ENCODE data around the gene TBC1D1.

The TBC1D1 gene

DNA sequence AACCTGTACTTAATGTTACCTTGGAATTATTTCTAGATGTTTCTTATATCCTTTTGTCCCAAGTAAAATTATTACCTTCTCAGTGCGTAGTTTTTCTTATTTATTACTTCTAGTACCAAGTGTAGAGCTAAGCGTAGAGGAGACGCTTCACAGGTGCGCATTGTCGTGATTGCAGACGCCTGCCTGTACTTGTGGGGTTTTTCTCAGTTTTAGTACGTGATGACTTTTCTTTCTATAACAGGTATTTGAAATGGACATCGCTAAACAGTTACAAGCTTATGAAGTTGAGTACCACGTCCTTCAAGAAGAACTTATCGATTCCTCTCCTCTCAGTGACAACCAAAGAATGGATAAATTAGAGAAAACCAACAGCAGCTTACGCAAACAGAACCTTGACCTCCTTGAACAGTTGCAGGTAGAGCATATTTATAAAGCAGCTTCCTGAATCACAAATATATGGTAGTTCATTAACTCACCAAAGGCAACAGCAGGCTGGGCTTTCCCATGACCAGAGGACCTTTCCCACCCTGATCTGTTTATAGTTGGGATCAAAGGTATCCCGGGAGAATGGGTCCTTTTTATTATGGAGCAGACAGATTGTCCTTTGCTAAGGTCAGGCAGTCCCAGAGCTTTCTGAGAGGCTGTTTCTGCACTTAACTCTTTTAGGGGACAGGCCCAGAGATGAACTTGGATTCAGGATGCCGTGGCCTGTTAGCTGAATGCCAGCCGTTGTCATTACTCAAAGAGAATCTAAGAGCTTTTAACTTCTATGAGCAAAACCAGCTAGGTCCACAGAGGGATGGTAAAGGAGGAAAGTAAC is 242.2 kb downstream of the TBC1D1 start:
- peak; percentile 96 for DNase-seq

DNA sequence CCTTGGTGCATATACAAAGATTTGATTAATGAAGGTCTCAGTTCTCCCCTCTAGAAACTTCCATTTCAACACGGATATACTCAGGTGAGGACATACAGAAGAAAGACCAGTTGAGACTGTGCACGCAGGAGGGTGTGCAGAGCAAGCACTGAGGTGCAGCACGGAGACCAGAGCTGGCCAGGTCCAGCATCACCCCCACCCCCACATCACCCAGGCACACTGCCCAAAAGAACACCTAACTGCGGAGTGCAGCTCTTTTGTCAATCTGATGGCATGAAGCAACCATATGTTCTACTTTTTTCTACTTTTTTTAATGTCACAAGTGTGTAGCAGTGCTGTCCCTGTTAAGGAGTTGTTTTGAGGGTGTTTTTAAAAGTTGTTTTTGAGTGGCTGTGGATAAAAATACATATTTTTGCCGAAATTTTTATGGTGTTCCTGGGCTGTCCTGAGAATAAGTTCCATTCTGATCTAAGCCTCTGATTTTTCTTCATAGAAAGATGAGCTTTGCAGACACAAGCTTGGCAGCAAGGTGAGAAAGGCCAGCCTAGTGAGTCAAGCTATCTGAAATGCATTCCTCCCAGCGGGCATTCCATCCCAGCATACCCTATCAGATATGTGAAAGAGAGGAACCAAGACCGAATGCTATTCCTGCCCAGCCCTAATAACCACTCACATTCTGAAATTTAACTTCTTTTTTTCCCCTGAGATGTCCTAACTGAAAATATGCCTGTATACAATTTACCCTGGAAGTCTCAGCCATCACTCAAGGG is 243.0 kb downstream of the TBC1D1 start:
- DNase-seq: peak; percentile 53

- no peak for DNase-seq
Measured at GRCh38 chr4:38135201-38135600, 244.3 kb downstream of the TBC1D1 start.

DNA sequence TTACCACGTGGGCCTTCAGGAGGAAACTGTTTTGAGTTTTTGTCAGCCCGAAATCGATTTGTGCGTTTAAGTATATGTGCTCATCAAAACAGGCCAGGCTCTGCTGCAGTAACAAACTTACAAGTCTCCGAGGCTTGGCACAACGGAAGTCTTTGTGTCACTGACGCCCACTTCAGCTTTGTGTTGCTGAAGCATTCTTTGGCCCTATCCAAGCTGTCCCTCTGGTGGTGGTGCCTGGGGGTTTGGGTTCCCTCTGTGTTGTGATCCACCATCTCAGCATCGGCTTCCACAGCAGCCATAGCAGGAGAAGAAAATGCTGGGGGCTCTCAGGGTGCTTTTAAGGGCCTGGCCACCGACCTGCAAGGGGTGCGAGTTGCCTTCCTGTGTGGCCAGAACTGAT is 245.7 kb downstream of the TBC1D1 start:
- no peak for DNase-seq

DNA sequence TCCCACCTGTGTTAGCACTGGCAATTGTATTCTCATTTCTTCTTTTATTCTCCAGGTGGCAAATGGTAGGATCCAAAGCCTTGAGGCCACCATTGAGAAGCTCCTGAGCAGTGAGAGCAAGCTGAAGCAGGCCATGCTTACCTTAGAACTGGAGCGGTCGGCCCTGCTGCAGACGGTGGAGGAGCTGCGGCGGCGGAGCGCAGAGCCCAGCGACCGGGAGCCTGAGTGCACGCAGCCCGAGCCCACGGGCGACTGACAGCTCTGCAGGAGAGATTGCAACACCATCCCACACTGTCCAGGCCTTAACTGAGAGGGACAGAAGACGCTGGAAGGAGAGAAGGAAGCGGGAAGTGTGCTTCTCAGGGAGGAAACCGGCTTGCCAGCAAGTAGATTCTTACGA is 246.2 kb downstream of the TBC1D1 start:
- DNase-seq: no peak

- no peak for DNase-seq
Measured at GRCh38 chr4:38138363-38138762, 247.5 kb downstream of the TBC1D1 start.

DNA sequence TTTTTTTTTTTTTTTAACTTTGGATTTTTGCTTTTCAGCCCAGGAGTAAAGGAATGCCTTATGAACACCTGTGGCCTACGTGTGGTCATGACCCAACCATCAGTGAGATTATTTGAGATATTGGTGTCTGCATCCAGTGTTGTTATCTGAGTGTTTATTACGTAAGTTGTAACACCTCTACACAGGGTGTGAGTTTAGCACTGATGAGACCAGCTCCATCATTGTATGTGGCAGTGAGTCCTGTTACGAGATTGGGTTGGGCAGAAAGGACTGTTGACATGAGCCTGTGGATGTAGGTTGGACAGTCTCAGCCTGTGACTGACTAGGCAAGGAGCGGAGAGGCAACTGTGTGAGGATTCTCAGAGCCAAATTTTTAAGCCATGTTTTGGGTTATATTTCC is 248.3 kb downstream of the TBC1D1 start:
- no peak for DNase-seq

GRCh38 chr4:38140643-38141203 is 249.8 kb downstream of the TBC1D1 start:
- no peak for DNase-seq

GRCh38 chr4:38141808-38142500 is 251.1 kb downstream of the TBC1D1 start:
- no peak for DNase-seq

DNA sequence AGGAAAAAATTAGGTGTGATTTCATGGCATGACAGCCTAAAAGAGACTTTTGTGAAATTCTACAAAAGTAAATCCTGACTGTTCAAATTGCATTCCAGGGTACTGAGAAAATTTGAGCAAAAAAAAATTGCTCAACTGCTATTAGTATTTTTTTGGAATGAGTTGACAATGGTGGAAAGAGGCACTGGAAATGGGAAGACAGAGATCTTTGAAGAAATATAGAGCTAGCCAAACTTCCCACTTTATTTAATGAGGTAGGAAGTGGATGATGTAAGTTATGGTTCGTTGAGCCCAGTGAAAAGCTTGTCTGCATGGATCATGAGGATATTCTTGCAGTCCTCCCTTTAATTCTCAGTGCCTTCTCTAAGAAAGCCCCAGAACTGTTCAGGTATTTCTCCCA is 253.1 kb downstream of the TBC1D1 start:
- DNase-seq: no peak

DNA sequence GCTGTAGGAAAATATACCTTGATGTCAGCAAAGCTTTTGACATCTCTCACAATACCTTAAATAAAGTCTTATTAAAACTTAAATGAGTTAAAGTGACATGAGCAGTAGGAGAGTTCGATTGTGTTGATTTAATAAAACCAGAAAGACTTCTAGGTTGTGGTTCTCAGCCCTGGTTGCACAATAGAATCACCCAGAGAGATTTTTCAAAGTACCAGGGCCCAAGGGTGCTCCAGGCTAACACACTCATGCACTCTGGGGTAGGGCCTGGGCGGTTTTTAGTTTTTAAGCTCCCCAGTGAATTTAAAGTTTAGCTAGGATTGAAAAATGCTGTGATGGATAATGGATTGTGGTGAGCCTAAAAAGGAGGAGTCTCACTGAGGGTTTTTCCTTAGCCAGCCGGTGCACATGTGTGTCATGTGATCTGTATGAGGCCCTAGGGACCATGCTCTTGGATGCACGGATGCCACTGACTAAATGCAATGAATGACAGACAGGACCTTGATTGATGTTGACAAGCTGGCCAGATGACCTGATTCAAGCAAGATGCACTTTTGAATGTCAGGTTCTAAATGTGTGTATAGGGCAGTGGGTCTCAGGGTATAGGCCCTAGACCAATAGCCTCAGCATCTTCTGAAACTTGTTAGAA is 254.3 kb downstream of the TBC1D1 start:
- DNase-seq: no peak

- no peak for DNase-seq
Measured at GRCh38 chr4:38145741-38146140, 254.9 kb downstream of the TBC1D1 start.

DNA sequence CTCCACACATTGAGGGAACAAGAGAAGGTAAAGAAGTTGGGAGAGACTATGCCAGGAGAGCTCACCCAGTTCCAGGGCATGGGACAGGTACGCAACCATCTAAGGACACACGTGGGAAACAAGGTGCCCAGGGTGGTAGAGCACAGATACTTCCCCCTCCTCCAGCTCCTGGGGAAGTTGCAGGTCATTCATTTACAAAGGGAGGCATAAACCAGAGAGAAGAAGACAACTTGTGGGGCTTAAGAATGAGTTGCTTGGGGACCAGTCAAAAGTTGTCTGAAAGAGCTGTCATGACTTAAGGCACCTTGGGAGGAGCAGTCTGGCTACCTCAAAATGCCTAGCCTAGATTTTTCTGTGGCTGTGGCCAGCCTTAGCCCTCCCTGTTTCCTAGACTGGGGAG is 255.5 kb downstream of the TBC1D1 start:
- no peak for DNase-seq

GRCh38 chr4:38149472-38149996 is 258.6 kb downstream of the TBC1D1 start:
- no peak for DNase-seq

GRCh38 chr4:38149997-38150671 is 259.2 kb downstream of the TBC1D1 start:
- DNase-seq: no peak

DNA sequence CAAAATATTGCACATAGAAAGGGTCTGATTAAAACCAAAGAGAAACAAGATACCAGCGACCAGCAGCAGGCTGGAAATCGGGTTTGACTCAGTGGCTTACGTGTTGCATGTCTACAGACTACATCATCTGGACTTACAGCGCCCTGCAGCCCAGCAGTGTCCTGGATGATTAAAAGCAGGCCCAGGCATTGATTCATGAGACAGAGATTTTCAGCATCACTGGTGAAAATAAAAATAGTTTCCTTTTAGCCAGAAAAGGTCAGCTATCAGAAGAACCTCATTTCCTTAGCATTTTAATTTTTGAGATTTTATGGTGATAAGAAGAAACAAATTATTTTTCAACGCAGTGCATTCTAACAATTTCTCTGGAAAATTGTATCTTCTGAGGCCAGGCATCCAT is 259.9 kb downstream of the TBC1D1 start:
- DNase-seq: no peak

DNA sequence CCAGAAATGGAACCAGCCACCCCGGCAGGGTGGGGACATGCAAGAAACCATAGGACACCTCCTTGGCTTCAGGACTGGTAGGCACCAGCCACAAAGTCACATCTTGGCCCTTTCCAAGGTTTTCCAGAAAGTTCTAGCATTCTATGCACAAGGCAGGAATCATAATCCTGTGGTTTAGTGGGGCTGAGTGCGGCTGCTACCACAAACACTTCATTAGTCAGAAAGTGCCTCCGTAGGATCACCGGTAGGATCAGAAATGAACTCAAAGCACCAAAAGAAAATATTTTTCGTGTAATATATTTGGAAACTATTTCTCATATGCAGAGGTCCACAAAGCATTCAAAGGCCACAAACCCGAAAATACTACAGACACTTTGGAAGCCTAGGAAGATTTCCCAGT is 261.0 kb downstream of the TBC1D1 start:
- no peak for DNase-seq

DNA sequence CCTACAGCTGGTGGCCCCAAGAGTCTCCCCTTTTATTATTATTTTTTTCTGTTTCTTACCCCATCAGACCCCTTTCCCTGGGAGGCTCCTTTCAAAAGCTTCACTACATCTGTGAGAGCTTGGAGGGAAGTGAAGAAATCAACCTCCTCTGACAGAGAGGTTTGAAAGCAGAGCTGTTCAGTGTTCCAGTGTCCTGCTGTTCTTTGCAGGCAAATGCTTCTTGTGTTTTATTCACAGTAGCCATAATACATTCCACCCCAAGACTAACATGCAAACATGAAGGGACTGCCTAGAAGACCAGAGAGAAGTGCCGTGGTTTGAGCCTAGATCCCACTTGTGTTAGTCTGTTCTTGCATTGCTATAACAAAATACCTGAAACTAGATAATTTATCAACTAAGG is 261.4 kb downstream of the TBC1D1 start:
- no peak for DNase-seq

- DNase-seq: no peak
Measured at GRCh38 chr4:38152721-38153386, 262.0 kb downstream of the TBC1D1 start.

DNA sequence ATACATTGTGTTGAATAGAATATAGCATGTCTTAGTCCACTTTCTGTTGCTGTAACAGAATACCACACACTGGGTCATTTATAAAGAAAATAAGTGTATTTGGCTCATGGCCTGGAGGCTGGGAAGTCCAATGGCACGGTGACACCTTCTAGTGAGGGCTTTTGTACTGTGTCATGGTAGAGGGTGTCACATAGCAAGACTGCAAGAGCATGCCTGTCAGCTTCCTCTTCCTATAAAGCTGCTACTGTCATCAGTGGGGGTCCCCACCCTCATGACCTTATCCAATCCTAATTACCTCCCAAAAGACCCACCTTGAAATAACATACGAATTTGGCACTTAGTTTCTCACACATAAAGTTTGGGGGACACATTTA is 262.5 kb downstream of the TBC1D1 start:
- DNase-seq: no peak

DNA sequence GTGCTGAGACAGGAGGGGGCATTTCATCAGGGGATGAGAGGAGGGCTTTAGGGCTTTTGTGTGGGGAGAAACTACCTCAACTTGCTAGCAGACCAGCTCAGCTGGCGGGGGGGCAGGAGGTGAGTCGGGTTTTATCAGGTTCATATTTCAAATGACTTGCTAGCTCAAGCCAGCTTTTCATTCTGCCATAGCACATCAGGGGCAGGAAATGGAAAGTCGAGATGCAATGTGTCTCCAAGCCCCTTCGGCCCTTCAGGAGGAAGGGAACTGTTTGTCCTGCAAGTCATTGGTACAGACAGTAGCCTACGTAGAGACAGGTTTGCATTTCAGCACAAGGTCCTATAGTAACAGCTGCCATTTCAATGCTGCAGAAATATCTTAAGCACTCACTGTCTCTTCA is 263.4 kb downstream of the TBC1D1 start:
- peak; percentile 33 for DNase-seq
